Colonic mucosa (tissue), 4 donors: ENCODE measurements around the gene DOCK9. TPM values are rescaled to one million over a fixed set of nuclear protein-coding genes. Genes with fewer than 3 reads are reported as not detected.

Experiments
- DNase-seq: peaks from one replicate; pipeline ENCODE4 v3.0.0-alpha.2; 2020
- H3K27ac ChIP-seq: fragments of 200-600 bp; one replicate; pipeline ENCODE4 v1.8.0; 2021
- H3K27me3 ChIP-seq: fragments of 200-600 bp; one replicate; pipeline ENCODE4 v1.8.0; 2021
- H3K36me3 ChIP-seq: fragments of 200-600 bp; one replicate; pipeline ENCODE4 v1.8.0; 2021
- H3K4me1 ChIP-seq: fragments of 200-600 bp; one replicate; pipeline ENCODE4 v1.8.0; 2021; ENCODE audit warnings: mild to moderate bottlenecking
- H3K4me3 ChIP-seq: fragments of 200-600 bp; one replicate; pipeline ENCODE4 v1.8.0; 2021
- H3K9ac ChIP-seq, 2 donors: one replicate each; pipeline ENCODE4 v1.7.0; 2013; ENCODE audit warnings: control low read depth in 2 of 2, low read depth in 2 of 2, low read length in 2 of 2
- H3K9me3 ChIP-seq: fragments of 200-600 bp; one replicate; pipeline ENCODE4 v1.8.0; 2021
- intact Hi-C: fragments of 100-400 bp; cut with DNase I; formaldehyde crosslinking; loops from one replicate; pipeline ENCODE4 v1.14.1; 2022
- total RNA-seq, 2 donors: library from RNA; stranded (reverse); fragmentation: NEBNext Ultra II Directional in 1 of 2; extraction: Animal tissue kit (Norgen Biotek cat#: 25700) in 1 of 2; gene quantifications; one replicate each; pipeline ENCODE4 v1.2.1, GENCODE V29; 2021
- TF ChIP-seq, protein P1 (sequence below): fragments of 200-600 bp; IDR thresholded peaks from one replicate; pipeline ENCODE4 v1.8.0; 2022; ENCODE audit warnings: antibody characterized with exemption, mild to moderate bottlenecking
- donor health status: healthy.
- donor health status: DM: no; HTN: no; CAD: no.
- donor health status: DM: no; HTN: no; CAD: no.

The DOCK9 gene
- total RNA-seq, 2 donors from 2014 or later: 42.3 to 52.4 TPM

- no peak overlapping the region for H3K27ac ChIP-seq
- no peaks in the 10 kb centered on the region for H3K4me1 ChIP-seq
- no peak overlapping the region for H3K4me3 ChIP-seq
- H3K36me3 ChIP-seq: no peaks in the 10 kb centered on the region
- H3K9me3 ChIP-seq: no peaks in the 10 kb centered on the region
- TF ChIP-seq, protein P1, sequence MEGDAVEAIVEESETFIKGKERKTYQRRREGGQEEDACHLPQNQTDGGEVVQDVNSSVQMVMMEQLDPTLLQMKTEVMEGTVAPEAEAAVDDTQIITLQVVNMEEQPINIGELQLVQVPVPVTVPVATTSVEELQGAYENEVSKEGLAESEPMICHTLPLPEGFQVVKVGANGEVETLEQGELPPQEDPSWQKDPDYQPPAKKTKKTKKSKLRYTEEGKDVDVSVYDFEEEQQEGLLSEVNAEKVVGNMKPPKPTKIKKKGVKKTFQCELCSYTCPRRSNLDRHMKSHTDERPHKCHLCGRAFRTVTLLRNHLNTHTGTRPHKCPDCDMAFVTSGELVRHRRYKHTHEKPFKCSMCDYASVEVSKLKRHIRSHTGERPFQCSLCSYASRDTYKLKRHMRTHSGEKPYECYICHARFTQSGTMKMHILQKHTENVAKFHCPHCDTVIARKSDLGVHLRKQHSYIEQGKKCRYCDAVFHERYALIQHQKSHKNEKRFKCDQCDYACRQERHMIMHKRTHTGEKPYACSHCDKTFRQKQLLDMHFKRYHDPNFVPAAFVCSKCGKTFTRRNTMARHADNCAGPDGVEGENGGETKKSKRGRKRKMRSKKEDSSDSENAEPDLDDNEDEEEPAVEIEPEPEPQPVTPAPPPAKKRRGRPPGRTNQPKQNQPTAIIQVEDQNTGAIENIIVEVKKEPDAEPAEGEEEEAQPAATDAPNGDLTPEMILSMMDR: no peak
- no peaks in the 10 kb centered on the region for H3K27me3 ChIP-seq
- intact Hi-C loops: no loop called here
- H3K9ac ChIP-seq: no peak overlapping the region
- DNase-seq: no peak
Observed at GRCh38 chr13:98892077-98892476, 85.8 kb downstream of the DOCK9 start.

- Histone ChIP-seq H3K4me3 (no peak overlapping the region), H3K9me3 (no peaks in the 10 kb centered on the region), H3K27me3 (no peaks in the 10 kb centered on the region), H3K27ac (no peak overlapping the region), H3K36me3 (no peaks in the 10 kb centered on the region), H3K4me1 (no peaks in the 10 kb centered on the region), H3K9ac (no peak overlapping the region)
- TF ChIP-seq, protein P1: no peak
- DNase-seq: no peak
- intact Hi-C loops: no loop called here
Observed at GRCh38 chr13:98890925-98891324, 86.9 kb downstream of the DOCK9 start.

GRCh38 chr13:98890186-98890585 lies 87.7 kb downstream of the DOCK9 start:
- Histone ChIP-seq H3K9ac (no peak overlapping the region), H3K9me3 (no peaks in the 10 kb centered on the region), H3K27ac (no peak overlapping the region), H3K4me3 (no peak overlapping the region), H3K27me3 (no peaks in the 10 kb centered on the region), H3K36me3 (no peaks in the 10 kb centered on the region), H3K4me1 (no peaks in the 10 kb centered on the region)
- no peak for DNase-seq
- intact Hi-C loops: no loop called here
- TF ChIP-seq, protein P1: no peak

DNA sequence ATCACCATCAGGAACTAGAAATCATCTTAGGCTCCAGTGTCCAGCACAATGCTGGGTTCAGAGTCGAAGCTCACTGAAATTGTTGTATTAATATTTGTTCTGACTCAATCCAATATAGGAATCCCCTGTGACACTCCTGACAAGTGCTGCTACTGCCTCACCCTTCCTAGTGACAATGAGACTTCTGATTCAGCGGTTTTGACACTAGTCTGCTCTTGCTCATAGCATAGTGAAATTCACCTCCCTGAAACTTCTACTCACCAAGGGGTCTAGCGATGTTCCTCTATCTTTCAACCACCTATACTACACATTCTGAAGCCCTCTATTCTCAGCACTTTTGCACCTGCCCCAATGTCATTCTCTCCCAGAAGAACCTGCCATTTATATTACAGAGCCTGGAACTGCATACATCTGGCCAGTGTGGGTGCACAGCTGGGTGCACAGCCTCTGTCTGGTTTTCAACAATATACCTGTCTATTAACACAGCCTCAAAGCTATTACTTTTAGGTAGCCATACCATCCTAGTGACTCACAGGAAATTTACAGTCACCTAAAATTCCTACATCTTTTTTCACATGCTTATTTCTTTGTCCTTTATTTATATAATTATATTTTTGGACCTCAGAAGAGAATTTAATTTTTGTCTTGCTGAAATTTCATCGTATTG lies 88.3 kb downstream of the DOCK9 start:
- no peak overlapping the region for H3K4me3 ChIP-seq
- H3K4me1 ChIP-seq: no peaks in the 10 kb centered on the region
- H3K27ac ChIP-seq: no peak overlapping the region
- H3K36me3 ChIP-seq: no peaks in the 10 kb centered on the region
- intact Hi-C loops: no loop called here
- H3K27me3 ChIP-seq: no peaks in the 10 kb centered on the region
- DNase-seq: no peak
- no peak overlapping the region for H3K9ac ChIP-seq
- H3K9me3 ChIP-seq: no peaks in the 10 kb centered on the region
- TF ChIP-seq, protein P1: no peak

DNA sequence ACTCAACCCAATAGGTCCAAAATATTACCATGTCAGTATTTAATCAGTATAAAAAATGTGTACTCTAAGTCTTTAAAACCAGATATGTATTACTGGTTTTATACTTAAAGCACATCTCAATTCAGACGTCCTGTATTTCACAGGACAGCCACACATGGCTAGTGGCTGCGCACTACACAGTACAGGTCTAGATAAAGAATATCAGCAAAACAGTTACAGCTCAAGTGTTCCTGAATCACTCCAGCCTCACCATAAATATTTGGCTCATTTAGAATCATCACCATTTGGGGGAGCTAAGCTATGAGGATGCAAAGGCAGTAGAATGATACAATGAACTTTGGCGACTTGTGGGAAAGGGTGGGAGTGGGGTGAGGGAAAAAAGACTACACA lies 89.0 kb downstream of the DOCK9 start:
- H3K27me3 ChIP-seq: no peaks in the 10 kb centered on the region
- TF ChIP-seq, protein P1: no peak
- H3K4me1 ChIP-seq: no peaks in the 10 kb centered on the region
- no peak overlapping the region for H3K27ac ChIP-seq
- no peak for DNase-seq
- H3K9ac ChIP-seq: no peak overlapping the region
- no peak overlapping the region for H3K4me3 ChIP-seq
- no peaks in the 10 kb centered on the region for H3K36me3 ChIP-seq
- intact Hi-C loops: no loop called here
- no peaks in the 10 kb centered on the region for H3K9me3 ChIP-seq
